ENCODE results near the gene ECT2L. TPM values are rescaled to one million over a fixed set of nuclear protein-coding genes. Genes with fewer than 3 reads are reported as not detected.

Gene ECT2L
- total RNA-seq, 1 donor from 2014 or later = not detected

- TF ChIP-seq CTCF (IDR thresholded peaks at IDR 0.05) = no peak
- Mint-ChIP-seq H3K4me1 (ENCODE audit: unreplicated experiment) (peaks cover 10% of the 10 kb centered on the region), H3K27ac (ENCODE audit: unreplicated experiment) (no peak overlapping the region), H3K9me3 (ENCODE audit: unreplicated experiment) (no peaks in the 10 kb centered on the region), H3K4me3 (ENCODE audit: unreplicated experiment) (no peak overlapping the region), H3K36me3 (ENCODE audit: unreplicated experiment) (peaks cover 40% of the 10 kb centered on the region), H3K27me3 (ENCODE audit: unreplicated experiment) (no peaks in the 10 kb centered on the region)
- no peak for DNase-seq (ENCODE audit: extremely low spot score, unreplicated experiment)
Measured at GRCh38 chr6:138778331-138778730, 17.6 kb upstream of the ECT2L start.

GRCh38 chr6:138782243-138782642 is 13.6 kb upstream of the ECT2L start:
- H3K36me3 Mint-ChIP-seq (ENCODE audit: unreplicated experiment) = peaks cover 40% of the 10 kb centered on the region
- no peak for DNase-seq (ENCODE audit: extremely low spot score, unreplicated experiment)
- H3K27ac Mint-ChIP-seq (ENCODE audit: unreplicated experiment) = no peak overlapping the region

GRCh38 chr6:138785079-138785478 is 10.8 kb upstream of the ECT2L start:
- no peak for TF ChIP-seq CTCF (IDR thresholded peaks at IDR 0.05)
- peaks cover 32% of the 10 kb centered on the region for H3K36me3 Mint-ChIP-seq (ENCODE audit: unreplicated experiment)
- DNase-seq (ENCODE audit: extremely low spot score, unreplicated experiment) = no peak
- H3K27ac Mint-ChIP-seq (ENCODE audit: unreplicated experiment) = no peak overlapping the region
- H3K9me3 Mint-ChIP-seq (ENCODE audit: unreplicated experiment) = no peaks in the 10 kb centered on the region
- H3K4me3 Mint-ChIP-seq (ENCODE audit: unreplicated experiment) = no peak overlapping the region
- no peaks in the 10 kb centered on the region for H3K4me1 Mint-ChIP-seq (ENCODE audit: unreplicated experiment)
- no peaks in the 10 kb centered on the region for H3K27me3 Mint-ChIP-seq (ENCODE audit: unreplicated experiment)

More at GRCh38 chr6:138782243-138782642, 13.6 kb upstream of the ECT2L start:
- H3K4me1 Mint-ChIP-seq (ENCODE audit: unreplicated experiment) = no peaks in the 10 kb centered on the region
- no peaks in the 10 kb centered on the region for H3K9me3 Mint-ChIP-seq (ENCODE audit: unreplicated experiment)
- no peaks in the 10 kb centered on the region for H3K27me3 Mint-ChIP-seq (ENCODE audit: unreplicated experiment)
- TF ChIP-seq CTCF (IDR thresholded peaks at IDR 0.05) = no peak
- H3K4me3 Mint-ChIP-seq (ENCODE audit: unreplicated experiment) = no peak overlapping the region

GRCh38 chr6:138785980-138786379 is 9.9 kb upstream of the ECT2L start:
- TF ChIP-seq CTCF (IDR thresholded peaks at IDR 0.05) = no peak
- H3K9me3 Mint-ChIP-seq (ENCODE audit: unreplicated experiment) = no peaks in the 10 kb centered on the region
- no peak overlapping the region for H3K27ac Mint-ChIP-seq (ENCODE audit: unreplicated experiment)
- H3K36me3 Mint-ChIP-seq (ENCODE audit: unreplicated experiment) = peaks cover 29% of the 10 kb centered on the region
- H3K4me1 Mint-ChIP-seq (ENCODE audit: unreplicated experiment) = no peaks in the 10 kb centered on the region
- no peak for DNase-seq (ENCODE audit: extremely low spot score, unreplicated experiment)
- H3K27me3 Mint-ChIP-seq (ENCODE audit: unreplicated experiment) = no peaks in the 10 kb centered on the region
- no peak overlapping the region for H3K4me3 Mint-ChIP-seq (ENCODE audit: unreplicated experiment)

GRCh38 chr6:138787138-138787537 is 8.7 kb upstream of the ECT2L start:
- H3K9me3 Mint-ChIP-seq (ENCODE audit: unreplicated experiment) = no peaks in the 10 kb centered on the region
- no peaks in the 10 kb centered on the region for H3K4me1 Mint-ChIP-seq (ENCODE audit: unreplicated experiment)
- no peaks in the 10 kb centered on the region for H3K27me3 Mint-ChIP-seq (ENCODE audit: unreplicated experiment)
- peaks cover 28% of the 10 kb centered on the region for H3K36me3 Mint-ChIP-seq (ENCODE audit: unreplicated experiment)
- no peak for DNase-seq (ENCODE audit: extremely low spot score, unreplicated experiment)
- no peak overlapping the region for H3K27ac Mint-ChIP-seq (ENCODE audit: unreplicated experiment)
- no peak overlapping the region for H3K4me3 Mint-ChIP-seq (ENCODE audit: unreplicated experiment)
- no peak for TF ChIP-seq CTCF (IDR thresholded peaks at IDR 0.05)

All from osteocyte (in vitro differentiated cells).